Colonic mucosa (tissue), 4 donors: Measurements from ENCODE around the gene WIZ. TPM values are rescaled to one million over a fixed set of nuclear protein-coding genes. Genes with fewer than 3 reads are reported as not detected.
"Not testable (repeated sequence)": the region's sequence is repeated elsewhere in the genome, so short reads cannot be mapped to it uniquely, and the experiment has no call there.

Experiments
- DNase-seq: peaks from one replicate; pipeline ENCODE4 v3.0.0-alpha.2; 2020
- H3K27ac ChIP-seq: fragments of 200-600 bp; one replicate; pipeline ENCODE4 v1.8.0; 2021
- H3K27me3 ChIP-seq: fragments of 200-600 bp; one replicate; pipeline ENCODE4 v1.8.0; 2021
- H3K36me3 ChIP-seq: fragments of 200-600 bp; one replicate; pipeline ENCODE4 v1.8.0; 2021
- H3K4me1 ChIP-seq: fragments of 200-600 bp; one replicate; pipeline ENCODE4 v1.8.0; 2021; ENCODE audit warnings: mild to moderate bottlenecking
- H3K4me3 ChIP-seq: fragments of 200-600 bp; one replicate; pipeline ENCODE4 v1.8.0; 2021
- H3K9ac ChIP-seq, 2 donors: one replicate each; pipeline ENCODE4 v1.7.0; 2013; ENCODE audit warnings: control low read depth in 2 of 2, low read depth in 2 of 2, low read length in 2 of 2
- H3K9me3 ChIP-seq: fragments of 200-600 bp; one replicate; pipeline ENCODE4 v1.8.0; 2021
- intact Hi-C: fragments of 100-400 bp; cut with DNase I; formaldehyde crosslinking; loops from one replicate; pipeline ENCODE4 v1.14.1; 2022
- total RNA-seq, 2 donors: library from RNA; stranded (reverse); fragmentation: NEBNext Ultra II Directional in 1 of 2; extraction: Animal tissue kit (Norgen Biotek cat#: 25700) in 1 of 2; gene quantifications; one replicate each; pipeline ENCODE4 v1.2.1, GENCODE V29; 2021
- TF ChIP-seq, protein P1 (sequence below): fragments of 200-600 bp; IDR thresholded peaks from one replicate; pipeline ENCODE4 v1.8.0; 2022; ENCODE audit warnings: antibody characterized with exemption, mild to moderate bottlenecking
- donor health status: healthy.
- donor health status: DM: no; HTN: no; CAD: no.
- donor health status: DM: no; HTN: no; CAD: no.

WIZ gene
- total RNA-seq, 2 donors from 2014 or later = 18.3 to 31.2 TPM

DNA sequence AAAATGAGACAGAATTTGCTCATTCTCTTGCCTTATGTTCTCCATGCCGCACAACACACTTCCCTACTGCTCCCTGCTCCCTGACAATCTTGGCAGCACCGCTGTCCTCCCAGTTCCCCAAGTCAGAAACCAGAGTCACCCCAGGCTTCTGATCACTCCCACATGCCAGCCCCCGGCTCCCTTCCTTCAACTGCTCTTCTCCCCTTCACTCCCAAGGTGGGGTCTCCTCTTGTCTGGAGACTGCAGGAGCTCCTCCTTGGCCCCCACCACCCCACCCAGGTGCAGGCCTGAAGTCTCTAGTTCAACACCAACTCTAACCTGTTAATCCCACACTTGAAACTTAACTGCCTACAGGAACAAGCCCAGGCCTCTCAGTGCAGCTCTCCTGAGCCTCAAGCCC is 53.3 kb downstream of the WIZ start:
- H3K36me3 ChIP-seq = peaks cover 44% of the 10 kb centered on the region
- no peaks in the 10 kb centered on the region for H3K4me1 ChIP-seq
- TF ChIP-seq, protein P1, sequence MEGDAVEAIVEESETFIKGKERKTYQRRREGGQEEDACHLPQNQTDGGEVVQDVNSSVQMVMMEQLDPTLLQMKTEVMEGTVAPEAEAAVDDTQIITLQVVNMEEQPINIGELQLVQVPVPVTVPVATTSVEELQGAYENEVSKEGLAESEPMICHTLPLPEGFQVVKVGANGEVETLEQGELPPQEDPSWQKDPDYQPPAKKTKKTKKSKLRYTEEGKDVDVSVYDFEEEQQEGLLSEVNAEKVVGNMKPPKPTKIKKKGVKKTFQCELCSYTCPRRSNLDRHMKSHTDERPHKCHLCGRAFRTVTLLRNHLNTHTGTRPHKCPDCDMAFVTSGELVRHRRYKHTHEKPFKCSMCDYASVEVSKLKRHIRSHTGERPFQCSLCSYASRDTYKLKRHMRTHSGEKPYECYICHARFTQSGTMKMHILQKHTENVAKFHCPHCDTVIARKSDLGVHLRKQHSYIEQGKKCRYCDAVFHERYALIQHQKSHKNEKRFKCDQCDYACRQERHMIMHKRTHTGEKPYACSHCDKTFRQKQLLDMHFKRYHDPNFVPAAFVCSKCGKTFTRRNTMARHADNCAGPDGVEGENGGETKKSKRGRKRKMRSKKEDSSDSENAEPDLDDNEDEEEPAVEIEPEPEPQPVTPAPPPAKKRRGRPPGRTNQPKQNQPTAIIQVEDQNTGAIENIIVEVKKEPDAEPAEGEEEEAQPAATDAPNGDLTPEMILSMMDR = no peak
- no peak overlapping the region for H3K4me3 ChIP-seq
- no peak overlapping the region for H3K27ac ChIP-seq
- H3K9me3 ChIP-seq = no peaks in the 10 kb centered on the region
- no peaks in the 10 kb centered on the region for H3K27me3 ChIP-seq
- intact Hi-C loops = no loop called here
- H3K9ac ChIP-seq = no peak overlapping the region
- DNase-seq = no peak

- peaks cover 40% of the 10 kb centered on the region for H3K36me3 ChIP-seq
- DNase-seq, H3K9me3 ChIP-seq, H3K27ac ChIP-seq, H3K27me3 ChIP-seq, H3K4me1 ChIP-seq, H3K4me3 ChIP-seq, intact Hi-C loops, H3K9ac ChIP-seq: not testable (repeated sequence)
Observed at GRCh38 chr19:15395251-15395650, 54.5 kb downstream of the WIZ start.

- H3K9me3 ChIP-seq = no peaks in the 10 kb centered on the region
- TF ChIP-seq, protein P1 = no peak
- intact Hi-C loops = no loop called here
- no peak overlapping the region for H3K9ac ChIP-seq
- H3K4me3 ChIP-seq = no peak overlapping the region
- H3K27me3 ChIP-seq = no peaks in the 10 kb centered on the region
- no peak for DNase-seq
- no peak overlapping the region for H3K27ac ChIP-seq
- no peaks in the 10 kb centered on the region for H3K4me1 ChIP-seq
- peaks cover 32% of the 10 kb centered on the region for H3K36me3 ChIP-seq
Observed at GRCh38 chr19:15394426-15394825, 55.3 kb downstream of the WIZ start.

DNA sequence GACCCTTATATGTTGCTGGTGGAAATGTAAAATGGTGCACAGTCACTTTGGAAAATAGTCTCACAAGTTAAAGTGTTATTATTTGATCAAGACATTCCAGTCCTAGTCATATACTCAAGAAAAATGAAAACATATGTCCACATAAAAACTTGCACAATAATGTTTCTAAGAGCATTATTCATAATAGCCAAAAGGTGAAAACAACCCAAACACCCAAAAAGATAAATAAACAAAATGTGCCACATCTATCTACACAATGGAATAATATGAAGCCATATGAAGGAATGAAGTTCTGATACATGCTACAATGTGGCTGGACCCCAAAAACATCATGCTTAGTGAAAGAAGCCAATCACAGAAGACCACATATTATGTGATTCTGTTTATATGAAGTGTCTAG is 55.8 kb downstream of the WIZ start:
- H3K9me3 ChIP-seq = no peaks in the 10 kb centered on the region
- no peak for DNase-seq
- H3K9ac ChIP-seq = no peak overlapping the region
- H3K27ac ChIP-seq = no peak overlapping the region
- no peaks in the 10 kb centered on the region for H3K4me1 ChIP-seq
- H3K27me3 ChIP-seq = no peaks in the 10 kb centered on the region
- intact Hi-C loops = no loop called here
- TF ChIP-seq, protein P1 = no peak
- H3K4me3 ChIP-seq = no peak overlapping the region
- H3K36me3 ChIP-seq = peaks cover 28% of the 10 kb centered on the region

- Histone ChIP-seq H3K27ac (no peak overlapping the region), H3K4me3 (no peak overlapping the region), H3K4me1 (no peaks in the 10 kb centered on the region), H3K9me3 (no peaks in the 10 kb centered on the region), H3K9ac (no peak overlapping the region), H3K36me3 (no peaks in the 10 kb centered on the region), H3K27me3 (no peaks in the 10 kb centered on the region)
- TF ChIP-seq, protein P1 = no peak
- no peak for DNase-seq
- intact Hi-C loops = no loop called here
Observed at GRCh38 chr19:15390814-15391213, 58.9 kb downstream of the WIZ start.

DNA sequence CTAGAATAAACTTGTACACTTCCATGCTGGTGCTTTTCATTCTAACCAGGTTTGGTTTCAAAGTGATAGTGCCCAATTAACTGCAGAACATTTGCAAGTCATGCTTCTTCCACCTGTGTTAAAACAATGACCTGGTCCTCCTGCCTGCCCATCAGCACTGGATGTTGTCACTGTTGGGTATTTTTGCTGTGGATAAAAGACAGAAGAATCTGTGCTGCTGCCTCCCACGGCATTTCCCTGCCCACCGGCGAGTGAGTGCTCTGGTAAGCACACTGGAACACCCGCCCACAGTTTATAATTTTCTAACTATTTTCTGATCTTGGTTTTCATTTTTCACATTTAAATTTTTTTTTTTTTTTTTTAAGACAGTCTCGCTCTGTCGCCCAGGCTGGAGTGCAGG is 67.9 kb downstream of the WIZ start:
- intact Hi-C loops = no loop called here
- no peak for DNase-seq
- TF ChIP-seq, protein P1 = no peak
- Histone ChIP-seq H3K4me3 (no peak overlapping the region), H3K27me3 (no peaks in the 10 kb centered on the region), H3K27ac (no peak overlapping the region), H3K9me3 (no peaks in the 10 kb centered on the region), H3K4me1 (no peaks in the 10 kb centered on the region), H3K36me3 (no peaks in the 10 kb centered on the region), H3K9ac (no peak overlapping the region)
